GM19395 (cell line): ENCODE measurements around the gene GTSE1.
"Not testable (repeated sequence)": the region's sequence is repeated elsewhere in the genome, so short reads cannot be mapped to it uniquely, and the experiment has no call there.

Source experiments
- ATAC-seq: cut with Tn5 transposase; IDR thresholded peaks from one replicate; pipeline ENCODE4 v1.9.1; 2021; ENCODE audit warnings: mild to moderate bottlenecking, moderate library complexity; ENCODE audit not compliant: unreplicated experiment

The GTSE1 gene

DNA sequence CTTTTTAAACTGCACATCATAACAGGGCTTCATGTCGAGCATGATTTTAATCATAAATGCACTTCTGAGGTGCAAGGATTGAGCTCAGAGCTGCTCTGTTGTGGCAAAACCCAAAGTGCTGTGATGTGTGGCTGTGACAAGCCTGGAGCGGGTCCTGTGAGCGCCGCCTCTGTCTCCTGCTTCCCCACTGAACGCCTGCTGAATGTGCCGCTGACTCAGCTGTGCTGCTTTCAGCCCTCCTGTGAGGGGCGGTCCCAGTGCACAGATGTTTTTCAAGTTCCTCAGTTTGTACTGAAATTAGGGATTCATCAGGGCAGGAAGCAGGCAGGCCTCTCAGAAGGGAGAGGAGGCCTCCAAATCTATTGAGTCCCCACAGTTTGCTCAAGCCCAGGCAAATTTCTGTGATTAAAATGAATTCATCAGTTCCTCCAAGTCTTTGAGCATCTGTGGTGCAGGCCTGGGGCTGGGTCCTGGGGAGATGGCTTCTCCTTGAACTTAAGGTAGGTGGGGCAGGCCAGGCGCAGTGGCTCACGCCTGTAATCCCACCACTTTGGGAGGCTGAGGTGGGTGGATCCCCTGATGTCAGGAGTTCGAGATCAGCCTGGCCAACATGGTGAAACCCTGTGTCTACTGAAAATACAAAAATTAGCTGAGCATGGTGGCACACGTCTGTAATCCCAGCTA, 3.0 kb upstream of the GTSE1 start:
- no peak for ATAC-seq

DNA sequence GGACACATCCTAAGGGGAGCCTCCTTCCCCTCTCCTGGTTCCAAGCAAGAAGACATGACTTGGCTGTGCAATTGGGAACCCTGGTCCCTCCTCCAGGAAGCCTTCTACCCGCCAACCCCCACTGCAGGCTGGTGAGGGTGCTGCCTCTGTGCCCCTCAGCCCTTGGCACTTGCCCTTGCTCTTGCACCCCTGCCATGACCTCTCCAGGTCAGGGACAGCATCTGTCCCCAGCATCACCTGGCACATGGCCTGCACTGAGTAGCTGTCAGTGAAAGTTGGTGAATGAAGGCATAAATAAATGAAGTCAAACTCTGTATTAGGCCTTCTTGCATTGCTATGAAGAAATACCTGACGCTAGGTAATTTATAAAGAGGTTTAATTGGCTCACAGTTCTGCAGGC, 1.9 kb upstream of the GTSE1 start:
- ATAC-seq: no peak

DNA sequence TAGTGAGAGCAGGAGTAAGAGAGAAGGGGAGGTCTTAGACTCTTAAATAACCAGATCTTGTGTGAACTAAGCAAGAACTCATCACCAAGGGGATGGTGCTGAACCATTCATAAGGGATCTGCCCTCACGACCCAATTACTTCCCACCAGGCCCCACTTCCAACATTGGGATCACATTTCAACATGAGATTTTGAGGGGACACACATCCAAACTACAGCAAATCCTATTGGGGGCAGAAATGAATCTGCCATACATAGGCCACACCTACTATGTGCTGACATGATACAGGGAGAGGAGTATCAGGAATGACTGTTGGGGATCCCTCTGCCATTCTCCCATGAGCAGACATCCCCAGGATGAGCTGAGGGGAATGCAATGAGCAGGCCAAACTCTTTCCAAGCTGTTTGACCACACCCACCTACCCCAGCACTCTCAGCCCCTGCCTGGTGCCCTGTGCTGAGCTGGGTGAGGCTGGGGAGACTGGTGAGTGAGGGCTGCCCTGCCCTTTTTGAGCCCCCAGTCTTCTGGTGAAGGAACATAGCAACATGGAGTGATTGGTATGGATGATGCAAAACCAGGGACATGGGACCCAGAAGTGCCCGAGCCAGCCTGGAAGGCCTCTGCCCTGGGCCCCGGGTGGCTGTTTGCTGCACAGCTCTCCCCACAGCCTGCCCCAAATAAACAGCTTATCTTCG, 1.2 kb upstream of the GTSE1 start:
- no peak for ATAC-seq

DNA sequence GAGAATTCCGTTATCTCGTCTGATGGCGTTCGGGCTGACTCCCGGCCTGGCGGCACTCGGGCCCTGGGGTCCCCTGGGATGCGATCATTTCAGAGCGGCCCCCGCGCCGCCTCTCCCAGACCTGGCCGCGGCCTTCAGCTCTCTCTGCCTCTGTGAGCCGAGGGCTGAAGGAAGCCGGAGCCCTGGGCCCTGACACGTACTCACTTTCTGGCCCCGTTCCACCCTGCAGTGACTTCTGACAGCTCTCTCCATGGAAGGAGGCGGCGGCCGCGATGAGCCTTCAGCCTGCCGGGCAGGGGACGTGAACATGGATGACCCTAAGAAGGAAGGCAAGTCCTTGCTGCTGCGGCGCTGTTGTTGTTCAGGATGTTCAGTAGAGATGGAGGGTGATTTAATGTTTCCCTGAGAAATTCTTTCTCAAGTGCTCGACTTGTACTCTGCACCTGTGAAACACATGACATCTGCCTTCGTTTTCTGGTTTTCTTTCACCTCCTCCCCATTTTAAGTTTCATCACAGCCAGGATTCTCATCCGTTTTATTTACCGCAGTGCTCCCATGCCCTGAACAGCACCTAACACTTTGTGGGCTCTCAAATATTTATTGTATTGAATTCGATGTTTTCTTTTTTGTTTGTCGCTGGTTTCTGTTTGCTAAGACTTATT, 612 bp downstream of the GTSE1 start:
- peak; percentile 8 for ATAC-seq

DNA sequence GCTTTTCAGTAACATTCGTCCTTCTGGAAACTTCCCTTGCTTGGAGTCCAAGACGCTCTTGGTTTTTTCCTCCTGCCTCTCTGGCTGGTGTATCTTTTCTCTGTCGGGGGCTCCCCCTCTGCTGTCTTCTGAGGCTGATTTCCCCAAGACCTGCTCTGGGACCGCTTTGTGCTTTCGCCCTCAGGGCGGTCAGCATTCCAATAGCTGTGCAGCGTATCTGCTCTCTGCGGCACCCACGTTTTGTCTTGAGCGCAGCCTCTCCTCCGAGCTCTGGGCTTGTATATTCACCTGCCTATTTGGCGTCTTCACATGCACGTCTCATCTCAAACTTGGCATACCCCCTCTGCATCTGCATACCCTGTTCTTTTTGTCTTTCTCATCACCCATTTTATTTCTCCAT, 2.4 kb downstream of the GTSE1 start:
- no peak for ATAC-seq

DNA sequence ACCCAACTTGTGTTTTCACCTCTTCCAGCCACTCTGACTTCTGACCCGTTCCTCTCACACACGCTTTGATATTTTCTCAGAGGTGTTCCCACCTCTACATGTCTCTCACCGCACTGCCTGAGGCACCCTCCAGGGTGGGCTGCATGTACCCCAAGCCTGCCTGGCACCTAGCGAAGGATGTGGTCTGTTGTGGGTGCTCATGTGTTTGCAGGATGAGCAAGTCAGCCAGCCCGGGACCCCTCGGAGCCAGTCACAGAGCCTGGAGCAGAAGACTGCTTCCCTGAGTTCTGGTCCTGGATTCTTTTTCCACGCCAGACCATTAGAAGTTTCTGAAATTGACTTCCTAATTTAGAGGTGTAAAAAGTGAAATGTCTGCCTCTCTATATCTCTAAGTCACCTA, 3.8 kb downstream of the GTSE1 start:
- ATAC-seq: no peak

DNA sequence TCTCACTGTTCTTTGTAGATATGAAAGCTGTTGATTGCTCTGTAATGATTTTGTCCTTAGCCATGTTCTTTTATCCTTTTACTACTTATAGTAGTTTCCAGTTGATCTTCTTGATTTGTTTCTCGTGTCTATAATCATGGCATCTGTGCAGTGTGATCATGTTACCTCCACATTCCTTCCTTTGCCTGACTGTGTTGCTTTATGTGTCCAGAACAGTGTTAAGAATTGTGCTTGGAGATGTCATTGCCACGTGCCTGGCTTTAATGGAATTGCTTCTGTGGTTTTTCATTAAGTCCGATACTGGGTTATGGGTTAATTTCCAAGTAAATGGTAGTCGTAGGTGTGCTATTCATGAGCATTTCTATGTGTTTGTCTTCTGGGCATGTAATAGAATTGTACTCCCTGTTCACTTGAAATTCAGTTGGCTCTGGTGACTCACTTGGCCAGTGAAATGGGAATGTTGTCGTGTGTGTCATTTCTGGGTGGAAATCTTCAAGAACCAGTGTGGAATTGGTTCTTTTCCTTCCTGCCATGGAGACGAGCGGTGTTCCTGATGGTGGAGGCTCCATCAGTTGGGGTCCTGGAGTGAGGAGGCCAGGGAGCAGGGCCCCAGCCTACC, 6.8 kb downstream of the GTSE1 start:
- ATAC-seq: no peak

DNA sequence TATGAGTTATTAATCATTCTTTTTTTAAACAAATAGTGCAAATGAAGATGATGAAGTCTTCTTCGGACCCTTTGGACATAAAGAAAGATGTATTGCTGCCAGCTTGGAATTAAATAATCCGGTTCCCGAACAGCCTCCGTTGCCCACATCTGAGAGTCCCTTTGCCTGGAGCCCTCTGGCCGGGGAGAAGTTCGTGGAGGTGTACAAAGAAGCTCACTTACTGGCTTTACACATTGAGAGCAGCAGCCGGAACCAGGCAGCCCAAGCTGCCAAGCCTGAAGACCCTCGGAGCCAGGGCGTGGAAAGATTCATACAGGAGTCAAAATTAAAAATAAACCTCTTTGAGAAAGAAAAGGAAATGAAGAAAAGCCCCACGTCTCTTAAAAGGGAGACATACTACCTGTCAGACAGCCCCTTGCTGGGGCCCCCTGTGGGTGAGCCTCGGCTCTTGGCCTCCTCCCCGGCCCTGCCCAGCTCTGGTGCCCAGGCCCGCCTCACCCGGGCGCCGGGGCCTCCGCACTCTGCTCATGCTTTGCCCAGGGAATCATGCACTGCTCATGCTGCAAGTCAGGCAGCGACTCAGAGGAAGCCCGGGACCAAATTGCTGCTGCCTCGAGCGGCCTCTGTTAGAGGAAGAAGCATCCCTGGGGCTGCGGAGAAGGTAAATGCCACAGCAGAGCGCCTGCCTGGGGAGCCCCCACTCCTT, 11.8 kb downstream of the GTSE1 start:
- ATAC-seq: no peak

DNA sequence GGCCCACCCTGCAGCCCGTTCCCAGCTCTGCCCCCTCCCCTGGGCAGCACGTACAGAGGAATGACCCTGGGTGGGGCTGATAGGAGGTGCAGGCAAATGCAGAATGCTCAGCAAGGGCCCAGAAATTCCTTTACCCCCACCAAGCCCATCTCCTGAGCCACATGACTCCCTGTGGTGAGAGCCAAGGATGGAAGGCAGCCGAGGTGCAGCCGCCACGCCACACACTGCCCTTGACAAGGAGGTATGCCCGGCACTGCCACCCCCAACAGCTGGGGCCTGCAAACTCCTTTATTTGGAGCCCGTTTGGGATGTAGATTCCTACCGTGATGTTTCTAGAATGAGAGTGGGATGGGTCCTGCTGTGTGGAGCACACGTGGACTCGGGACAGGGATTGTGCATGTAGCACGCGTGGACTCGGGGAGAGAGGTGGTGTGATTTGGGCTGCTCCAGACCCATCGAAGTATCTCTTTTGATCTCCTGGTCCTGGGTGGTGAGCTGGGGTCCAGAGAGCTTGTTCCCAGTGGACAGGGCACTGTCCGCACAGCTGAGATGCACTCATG, 12.9 kb downstream of the GTSE1 start:
- ATAC-seq: no peak

DNA sequence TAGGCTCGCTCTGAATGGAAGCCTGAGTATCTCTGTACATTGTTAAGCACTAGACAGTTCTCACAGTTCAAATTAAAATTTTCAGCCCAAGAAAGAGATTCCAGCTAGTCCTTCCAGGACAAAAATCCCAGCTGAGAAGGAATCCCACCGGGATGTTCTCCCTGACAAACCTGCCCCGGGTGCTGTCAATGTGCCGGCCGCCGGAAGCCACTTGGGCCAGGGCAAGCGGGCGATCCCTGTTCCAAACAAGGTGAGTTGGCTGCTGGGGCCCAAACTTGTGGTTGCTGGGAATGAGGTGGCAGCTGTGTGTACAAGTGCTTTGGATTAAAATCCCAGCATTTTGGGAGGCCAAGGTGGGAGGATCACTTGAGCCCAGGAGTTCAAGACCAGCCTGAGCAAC, 15.4 kb downstream of the GTSE1 start:
- no peak for ATAC-seq

DNA sequence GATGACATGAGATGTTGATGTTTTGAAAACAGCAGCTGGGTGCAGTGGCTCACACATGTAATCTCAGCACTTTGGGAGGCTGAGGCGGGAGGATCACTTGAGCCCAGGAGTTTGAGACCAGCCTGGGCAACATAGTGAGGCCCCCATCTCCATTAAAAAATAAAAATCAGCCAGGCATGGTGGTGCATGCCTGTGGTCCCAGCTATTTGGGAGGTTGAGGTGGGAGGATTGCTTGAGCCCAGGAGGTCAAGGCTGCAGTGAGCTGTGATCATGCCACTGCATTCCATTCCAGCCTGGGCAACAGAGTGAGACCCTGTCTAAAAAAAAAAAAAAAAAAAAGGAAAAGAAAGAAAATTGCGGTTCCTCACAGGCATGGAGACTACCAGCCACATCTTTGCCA, 16.2 kb downstream of the GTSE1 start:
- not testable (repeated sequence) for ATAC-seq

DNA sequence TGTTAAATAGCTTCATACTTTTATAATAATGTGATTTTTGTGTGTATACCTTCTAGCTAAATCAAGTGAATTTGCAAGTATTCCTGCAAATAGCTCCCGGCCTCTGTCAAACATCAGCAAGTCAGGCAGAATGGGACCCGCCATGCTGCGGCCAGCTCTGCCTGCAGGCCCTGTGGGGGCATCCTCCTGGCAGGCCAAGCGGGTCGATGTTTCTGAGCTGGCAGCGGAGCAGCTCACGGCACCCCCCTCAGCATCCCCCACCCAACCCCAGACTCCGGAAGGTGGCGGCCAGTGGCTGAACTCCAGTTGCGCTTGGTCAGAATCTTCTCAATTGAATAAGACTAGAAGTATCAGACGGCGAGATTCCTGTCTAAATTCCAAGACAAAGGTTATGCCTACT, 19.3 kb downstream of the GTSE1 start:
- ATAC-seq: no peak

DNA sequence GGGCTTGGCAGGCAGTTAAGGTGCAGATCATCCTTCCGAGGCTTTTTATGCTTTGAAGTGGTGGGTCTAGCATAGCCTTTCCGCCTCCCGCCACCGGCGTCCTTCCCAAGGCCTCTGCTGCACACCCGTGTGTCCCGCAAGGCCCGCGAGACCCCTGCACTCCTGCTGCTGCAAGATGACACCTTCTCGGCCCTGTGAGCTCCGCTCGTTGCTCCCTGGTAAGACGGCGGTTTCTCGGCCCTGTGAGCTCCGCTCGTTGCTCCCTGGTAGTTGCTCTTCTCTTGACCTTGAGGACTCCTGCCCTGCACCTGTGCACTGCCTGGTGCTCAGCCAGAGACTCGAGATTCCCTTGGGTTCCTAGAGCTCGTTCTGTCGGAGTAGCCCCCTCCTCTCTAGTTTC, 21.0 kb downstream of the GTSE1 start:
- no peak for ATAC-seq

DNA sequence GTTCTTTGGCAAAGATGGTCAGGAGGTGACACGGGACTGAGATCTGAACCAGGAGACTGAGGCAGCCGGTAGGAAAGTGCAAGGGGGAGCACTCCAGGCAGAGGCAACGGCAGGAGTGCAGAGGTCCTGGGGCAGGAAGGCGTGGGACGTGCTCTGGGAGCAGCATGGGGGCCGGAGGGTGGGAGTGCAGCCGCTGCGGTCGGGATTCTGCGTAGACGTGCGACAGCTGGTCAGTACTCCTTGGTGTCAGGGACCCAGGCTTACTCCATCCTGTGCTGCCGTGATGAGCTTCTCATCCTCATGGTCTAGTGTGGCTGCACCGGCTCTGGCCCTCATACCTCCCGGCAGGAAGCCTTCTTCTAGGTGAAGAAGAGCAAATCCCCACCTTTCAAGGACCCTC, 21.9 kb downstream of the GTSE1 start:
- ATAC-seq: no peak

DNA sequence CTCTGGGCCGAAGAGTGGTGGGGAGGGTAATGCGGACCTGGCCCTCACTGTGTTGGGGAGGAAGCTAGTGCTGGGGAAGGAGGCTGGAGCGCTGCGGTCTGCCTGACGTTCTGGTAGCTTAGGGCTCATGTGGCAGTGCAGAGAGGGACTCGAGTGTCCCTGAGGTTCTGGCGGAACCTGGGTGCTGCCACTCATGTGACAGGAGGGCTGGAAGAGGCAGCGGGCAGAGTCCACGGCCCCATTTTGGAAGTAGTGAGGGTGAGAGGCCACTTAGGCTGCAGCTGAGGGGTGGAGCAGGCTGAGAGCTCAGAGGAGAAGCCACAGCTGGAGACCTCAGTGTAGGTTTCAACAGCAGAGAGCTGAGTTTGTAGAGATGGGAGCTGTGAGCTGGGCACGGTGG, 22.6 kb downstream of the GTSE1 start:
- no peak for ATAC-seq

DNA sequence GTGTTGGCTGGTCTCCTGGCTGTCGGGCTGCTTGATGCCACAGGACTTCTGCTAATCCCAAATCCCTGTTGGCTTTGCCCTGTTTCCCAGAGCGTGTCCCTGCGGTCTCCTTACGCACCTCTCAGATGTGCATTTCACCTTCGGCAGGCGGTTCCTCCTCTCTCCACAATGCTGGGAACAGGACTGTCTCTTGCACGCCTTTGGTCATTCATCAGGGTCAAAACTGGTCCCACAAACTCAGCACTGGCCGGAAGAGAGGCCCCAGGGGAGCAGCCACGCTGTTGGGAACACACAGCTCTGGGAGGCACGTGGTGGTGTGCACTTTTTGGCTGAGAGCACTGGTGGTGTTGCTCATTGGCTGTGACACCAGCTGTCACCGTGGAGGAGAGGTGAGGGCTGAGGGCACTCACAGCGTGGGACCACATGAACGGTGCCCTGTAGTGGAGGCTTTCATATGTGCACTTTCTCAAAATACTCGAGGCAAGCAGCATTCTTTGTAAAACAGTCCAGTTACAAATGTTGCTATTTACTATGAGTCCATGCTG, 23.6 kb downstream of the GTSE1 start:
- no peak for ATAC-seq

DNA sequence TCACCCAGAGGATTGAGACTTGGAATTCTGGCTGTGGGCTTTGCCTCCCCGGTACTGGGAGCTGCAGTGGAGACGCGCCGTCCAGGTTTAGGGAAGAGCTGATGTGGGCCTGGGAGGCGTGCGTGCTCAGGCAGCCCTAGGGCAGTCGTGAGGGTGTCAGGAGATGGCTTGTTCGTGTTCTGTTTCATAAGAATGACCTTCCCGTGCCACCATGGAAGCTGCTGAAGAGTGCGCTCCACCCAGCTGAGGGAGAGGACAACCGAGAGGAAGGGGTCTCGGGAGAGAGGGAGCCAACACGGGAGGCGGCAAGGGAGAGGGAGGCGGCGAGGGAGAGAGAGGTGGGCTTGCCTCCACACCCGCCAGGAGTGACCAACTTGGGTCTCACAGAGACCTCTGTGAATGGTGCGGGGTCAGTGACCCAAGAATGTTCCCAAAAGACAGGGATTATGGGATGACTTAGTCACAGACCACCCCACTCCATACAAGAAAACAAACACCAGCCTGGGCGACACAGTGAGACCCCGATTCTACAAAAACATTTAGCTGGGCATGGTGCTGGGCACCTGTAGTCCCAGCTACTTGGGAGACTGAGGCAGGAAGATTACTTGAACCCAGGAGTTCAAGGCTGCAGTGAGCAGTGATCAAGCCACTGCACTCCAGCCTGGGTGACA, 24.2 kb downstream of the GTSE1 start:
- ATAC-seq: no peak

DNA sequence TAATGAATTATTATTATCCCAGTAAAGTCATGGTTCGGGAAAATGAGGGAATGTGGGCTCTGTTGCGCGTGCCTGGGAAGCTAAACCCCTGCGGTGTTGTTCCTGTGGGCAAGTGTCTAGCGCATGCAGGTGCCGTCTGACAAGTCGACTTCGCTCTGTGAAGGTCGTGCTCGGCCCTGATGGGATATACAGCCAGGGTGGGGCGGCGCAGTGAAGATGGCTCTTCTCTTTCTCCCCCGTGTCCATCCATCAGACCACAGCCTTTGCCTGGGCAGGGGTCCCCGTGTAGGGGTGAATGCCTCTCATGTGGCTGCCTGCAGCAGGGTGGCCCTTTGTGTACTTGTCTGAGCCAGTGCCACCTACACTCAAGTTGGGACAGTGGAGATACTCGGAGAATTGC, 26.0 kb downstream of the GTSE1 start:
- no peak for ATAC-seq

DNA sequence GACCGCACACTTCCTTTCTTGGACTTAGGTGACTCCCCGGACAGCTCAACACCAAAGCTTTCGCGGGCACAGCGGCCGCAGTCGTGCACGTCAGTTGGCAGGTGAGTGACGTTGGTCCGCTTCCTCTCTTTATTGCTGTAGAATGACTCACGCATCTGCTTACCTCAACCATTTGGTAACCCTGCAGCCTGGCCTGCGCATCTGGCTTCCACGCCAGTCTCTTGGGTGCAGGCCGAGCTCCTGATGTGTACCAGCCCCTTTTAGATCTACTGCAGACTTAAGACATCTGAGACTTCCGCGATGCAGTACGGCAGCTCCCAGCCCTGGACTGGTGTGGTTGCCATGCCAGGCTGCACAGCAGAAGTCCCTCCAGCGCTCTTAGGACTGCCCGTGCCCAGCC, 26.5 kb downstream of the GTSE1 start:
- ATAC-seq: no peak

DNA sequence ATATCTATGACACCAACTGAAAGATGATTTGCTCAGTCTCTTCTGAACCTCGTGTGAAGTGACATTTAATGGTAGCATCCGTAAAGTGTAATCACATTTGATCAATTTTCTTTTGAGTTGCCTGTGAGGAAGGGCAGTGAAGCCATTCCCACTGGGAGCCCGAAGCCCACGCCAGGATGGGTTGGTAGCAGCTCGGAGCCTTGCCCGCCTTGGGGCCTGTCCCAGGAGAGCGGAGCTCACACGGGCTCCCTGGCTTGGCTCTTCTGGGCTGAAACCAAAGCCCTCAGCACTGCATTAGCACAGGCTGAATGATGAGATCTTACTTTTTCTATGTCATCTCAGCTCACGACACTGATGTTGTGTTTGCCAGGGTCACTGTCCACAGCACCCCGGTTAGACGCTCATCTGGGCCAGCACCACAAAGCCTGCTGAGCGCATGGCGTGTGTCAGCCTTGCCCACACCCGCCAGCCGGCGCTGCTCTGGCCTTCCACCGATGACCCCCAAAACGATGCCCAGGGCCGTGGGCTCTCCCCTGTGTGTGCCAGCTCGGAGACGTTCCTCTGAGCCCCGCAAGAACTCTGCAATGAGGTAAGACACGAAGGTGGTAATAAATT, 29.5 kb downstream of the GTSE1 start:
- ATAC-seq: no peak
